Neural cell (in vitro differentiated cells): ENCODE results near the gene GSG1L. TPM values are rescaled to one million over a fixed set of nuclear protein-coding genes. Genes with fewer than 3 reads are reported as not detected.
"Not testable (repeated sequence)": the region's sequence is repeated elsewhere in the genome, so short reads cannot be mapped to it uniquely, and the experiment has no call there.

ENCODE experiments used
- H2AFZ ChIP-seq: fragments of 200-600, 300-800 bp; sonication (generic), shearing (Covaris generic); 2 replicates; pipeline ENCODE4 v1.6.0; 2014; ENCODE audit warnings: low read depth, mild to moderate bottlenecking, antibody characterized with exemption, low read length, moderate library complexity
- H3F3A ChIP-seq: fragments of 200-600 bp; shearing (Covaris generic); 2 replicates; pipeline ENCODE4 v1.6.1; 2016; ENCODE audit warnings: mild to moderate bottlenecking, moderate library complexity, mixed read lengths, antibody characterized with exemption, low read length; ENCODE audit not compliant: insufficient read depth, poor library complexity, severe bottlenecking
- H3K27ac ChIP-seq: fragments of 200-600, 300-800 bp; sonication (generic), shearing (Covaris generic); 2 replicates; pipeline ENCODE4 v1.5.1; 2014; ENCODE audit warnings: mild to moderate bottlenecking, low read length, moderate library complexity
- H3K27me3 ChIP-seq: fragments of 300-800, 200-600 bp; sonication (generic), shearing (Covaris generic); 2 replicates; pipeline ENCODE4 v1.6.0; 2014; ENCODE audit warnings: mild to moderate bottlenecking, low read depth, low read length, moderate library complexity; ENCODE audit not compliant: insufficient read depth
- H3K36me3 ChIP-seq: fragments of 300-800, 200-600 bp; sonication (generic), shearing (Covaris generic); 2 replicates; pipeline ENCODE4 v1.5.1; 2014; ENCODE audit warnings: mild to moderate bottlenecking, antibody characterized with exemption, low read length, moderate library complexity; ENCODE audit not compliant: insufficient read depth
- H3K4me2 ChIP-seq: fragments of 300-800, 200-600 bp; sonication (generic), shearing (Covaris generic); 2 replicates; pipeline ENCODE4 v1.6.0; 2014; ENCODE audit warnings: mild to moderate bottlenecking, low read length
- H3K4me3 ChIP-seq: fragments of 300-800, 200-600 bp; sonication (generic), shearing (Covaris generic); 2 replicates; pipeline ENCODE4 v1.5.1; 2014; ENCODE audit warnings: mild to moderate bottlenecking, low read length, moderate library complexity
- H3K79me2 ChIP-seq: fragments of 200-600 bp; shearing (Covaris generic); replicated peaks from 2 replicates; pipeline ENCODE4 v1.6.0; 2014; ENCODE audit warnings: mild to moderate bottlenecking, low read length, moderate library complexity; ENCODE audit not compliant: insufficient read depth
- H3K9ac ChIP-seq: fragments of 300-800, 200-600 bp; sonication (generic), shearing (Covaris generic); 2 replicates; pipeline ENCODE4 v1.6.1; 2016; ENCODE audit warnings: mild to moderate bottlenecking, low read length, mixed read lengths
- H3K9me2 ChIP-seq: fragments of 200-600 bp; shearing (Covaris generic); 2 replicates; pipeline ENCODE4 v1.6.1; 2016; ENCODE audit warnings: mild to moderate bottlenecking, low read length, mixed read lengths; ENCODE audit not compliant: insufficient read depth
- H3K9me3 ChIP-seq: fragments of 200-600, 300-800 bp; sonication (generic), shearing (Covaris generic); 2 replicates; pipeline ENCODE4 v1.6.1; 2016; ENCODE audit warnings: mild to moderate bottlenecking, mixed run types, low read length, moderate library complexity, mixed read lengths
- H4K20me1 ChIP-seq: fragments of 200-600 bp; shearing (Covaris generic); 2 replicates; pipeline ENCODE4 v1.6.1; 2016; ENCODE audit warnings: mild to moderate bottlenecking, mixed run types; ENCODE audit not compliant: insufficient read depth
- CTCF ChIP-seq: fragments of 450-650 bp; IDR thresholded peaks from 2 replicates; pipeline ENCODE4 v1.5.1; 2014; ENCODE audit warnings: antibody characterized with exemption, mild to moderate bottlenecking, moderate library complexity; ENCODE audit not compliant: poor library complexity, severe bottlenecking
- EP300 ChIP-seq: fragments of 450-650 bp; conservative IDR thresholded peaks from 2 replicates; pipeline ENCODE4 v1.6.1; 2014; ENCODE audit warnings: antibody characterized with exemption, mild to moderate bottlenecking, moderate library complexity; ENCODE audit not compliant: poor library complexity, severe bottlenecking
- EZH2 ChIP-seq: fragments of 200-600, 300-800 bp; shearing (Covaris generic), sonication (generic); IDR thresholded peaks from 2 replicates; pipeline ENCODE4 v1.6.1; 2014; ENCODE audit warnings: antibody characterized with exemption, low read length, borderline replicate concordance, mild to moderate bottlenecking; ENCODE audit not compliant: insufficient read depth, poor library complexity, severe bottlenecking
- MXI1 ChIP-seq: fragments of 450-650 bp; conservative IDR thresholded peaks from 2 replicates; pipeline ENCODE4 v1.6.1; 2014; ENCODE audit warnings: antibody characterized with exemption, mild to moderate bottlenecking; ENCODE audit not compliant: poor library complexity, severe bottlenecking
- POLR2AphosphoS5 ChIP-seq: IDR thresholded peaks from 2 replicates; pipeline ENCODE4 v1.6.1; 2012
- RAD21 ChIP-seq: fragments of 450-650 bp; conservative IDR thresholded peaks from 2 replicates; pipeline ENCODE4 v1.6.1; 2014; ENCODE audit warnings: antibody characterized with exemption, mild to moderate bottlenecking, moderate library complexity
- REST ChIP-seq: IDR thresholded peaks from 2 replicates; pipeline ENCODE4 v1.6.1; 2012; ENCODE audit warnings: borderline replicate concordance
- SMC3 ChIP-seq: fragments of 450-650 bp; conservative IDR thresholded peaks from 2 replicates; pipeline ENCODE4 v1.6.1; 2014; ENCODE audit warnings: antibody characterized with exemption, mild to moderate bottlenecking, moderate library complexity; ENCODE audit not compliant: poor library complexity
- TAF1 ChIP-seq: IDR thresholded peaks from 2 replicates; pipeline ENCODE4 v1.6.1; 2012; ENCODE audit warnings: low read depth
- polyA plus RNA-seq: library from polyadenylated mRNA; depleted of rRNA; stranded (reverse); fragments of >200 nt; gene quantifications from 2 replicates; pipeline ENCODE4 v1.2.3, GENCODE V29; 2014

Gene GSG1L
- polyA plus RNA-seq, 1 donor from 2014 or later, result 0.85 TPM

- no peak overlapping the region for H3K4me2 ChIP-seq
- no peak overlapping the region for H3K9ac ChIP-seq
- H3K79me2 ChIP-seq, result no peaks in the 10 kb centered on the region
- no peak overlapping the region for H3K27ac ChIP-seq
- no peaks in the 10 kb centered on the region for H4K20me1 ChIP-seq
- no peaks in the 10 kb centered on the region for H3K27me3 ChIP-seq
- H3F3A ChIP-seq, result no peaks in the 10 kb centered on the region
- no peak for TF ChIP-seq RAD21
- no peak for TF ChIP-seq EP300
- no peak for TF ChIP-seq SMC3
- TF ChIP-seq CTCF, result no peak
- no peak for TF ChIP-seq REST
- TF ChIP-seq POLR2AphosphoS5, result no peak
- no peak for TF ChIP-seq TAF1
- no peak for TF ChIP-seq EZH2
- TF ChIP-seq MXI1, result no peak
- H3K4me3 ChIP-seq, result no peak overlapping the region
- H3K36me3 ChIP-seq, result no peaks in the 10 kb centered on the region
- H3K9me3 ChIP-seq, result no peaks in the 10 kb centered on the region
- H2AFZ ChIP-seq, result no peak overlapping the region
- H3K9me2 ChIP-seq, result no peaks in the 10 kb centered on the region
Observed at GRCh38 chr16:27980919-27981700, 82.4 kb downstream of the GSG1L start.

GRCh38 chr16:27980076-27980775 lies 83.3 kb downstream of the GSG1L start:
- Histone ChIP-seq H3K27ac (no peak overlapping the region), H3F3A (no peaks in the 10 kb centered on the region), H3K27me3 (no peaks in the 10 kb centered on the region), H3K9me3 (no peaks in the 10 kb centered on the region), H3K4me3 (no peak overlapping the region), H4K20me1 (no peaks in the 10 kb centered on the region), H3K9me2 (no peaks in the 10 kb centered on the region), H3K9ac (no peak overlapping the region), H2AFZ (no peak overlapping the region), H3K79me2 (no peaks in the 10 kb centered on the region), H3K36me3 (no peaks in the 10 kb centered on the region), H3K4me2 (no peak overlapping the region)
- TF ChIP-seq MXI1 (no peak), EP300 (no peak), TAF1 (no peak), CTCF (no peak), POLR2AphosphoS5 (no peak), REST (no peak), EZH2 (no peak), SMC3 (no peak), RAD21 (no peak)

- H3K9me3 ChIP-seq, H3K4me3 ChIP-seq, H3K27ac ChIP-seq, H3K36me3 ChIP-seq, H4K20me1 ChIP-seq, H3K79me2 ChIP-seq, H3K4me2 ChIP-seq, H3K9ac ChIP-seq, H3K9me2 ChIP-seq, H3F3A ChIP-seq, H3K27me3 ChIP-seq, H2AFZ ChIP-seq: not testable (repeated sequence)
Observed at GRCh38 chr16:27979668-27980067, 83.8 kb downstream of the GSG1L start.
